KMS-11 (cell line): ENCODE data around the gene DOC2A.

ENCODE experiments used
- H2AFZ ChIP-seq: fragments of 200-600 bp; sonication (generic); 2 replicates; pipeline ENCODE4 v1.6.1; 2016; ENCODE audit warnings: antibody characterized with exemption, mixed run types, low read depth
- H3K27ac ChIP-seq: fragments of 200-600 bp; sonication (generic); 2 replicates; pipeline ENCODE4 v1.6.1; 2016; ENCODE audit warnings: mild to moderate bottlenecking, mixed run types
- H3K27me3 ChIP-seq: fragments of 200-600 bp; sonication (generic); 2 replicates; pipeline ENCODE4 v1.6.1; 2017; ENCODE audit warnings: mild to moderate bottlenecking, low read depth, mixed run types, moderate library complexity; ENCODE audit not compliant: insufficient read depth
- H3K36me3 ChIP-seq: fragments of 200-600 bp; sonication (generic); 2 replicates; pipeline ENCODE4 v1.6.1; 2017; ENCODE audit warnings: mild to moderate bottlenecking, mixed run types; ENCODE audit not compliant: insufficient read depth
- H3K4me1 ChIP-seq: fragments of 200-600 bp; sonication (generic); 2 replicates; pipeline ENCODE4 v1.6.1; 2016; ENCODE audit warnings: mild to moderate bottlenecking, low read depth, mixed run types; ENCODE audit not compliant: poor library complexity, severe bottlenecking
- H3K4me2 ChIP-seq: fragments of 200-600 bp; sonication (generic); 2 replicates; pipeline ENCODE4 v1.7.0; 2016; ENCODE audit warnings: mild to moderate bottlenecking, mixed run types
- H3K4me3 ChIP-seq: fragments of 200-600 bp; sonication (generic); IDR thresholded peaks from 2 replicates; pipeline ENCODE4 v1.6.1; 2017; ENCODE audit warnings: low read depth, low read length, mixed read lengths; ENCODE audit not compliant: insufficient read depth
- H3K79me2 ChIP-seq: fragments of 200-600 bp; sonication (generic); 2 replicates; pipeline ENCODE4 v1.6.1; 2016; ENCODE audit warnings: low read depth, mixed run types; ENCODE audit not compliant: insufficient read depth
- H3K9ac ChIP-seq: fragments of 200-600 bp; sonication (generic); 2 replicates; pipeline ENCODE4 v1.6.1; 2016; ENCODE audit warnings: mild to moderate bottlenecking, mixed run types
- H4K20me1 ChIP-seq: fragments of 200-600 bp; sonication (generic); 2 replicates; pipeline ENCODE4 v1.6.1; 2016; ENCODE audit warnings: mild to moderate bottlenecking, mixed run types; ENCODE audit not compliant: insufficient read depth
- TF ChIP-seq, protein P1 (sequence below): fragments of 200-600 bp; sonication (generic); conservative IDR thresholded peaks from 2 replicates; pipeline ENCODE4 v1.6.1; 2017; ENCODE audit warnings: low read depth, mild to moderate bottlenecking, antibody characterized with exemption, low read length, moderate library complexity, mixed read lengths

The DOC2A gene

GRCh38 chr16:29968205-29968604, 42.6 kb downstream of the DOC2A start:
- H3K4me1 ChIP-seq: peaks cover 3% of the 10 kb centered on the region
- no peaks in the 10 kb centered on the region for H3K27me3 ChIP-seq
- no peak overlapping the region for H3K9ac ChIP-seq
- H3K36me3 ChIP-seq: no peaks in the 10 kb centered on the region
- no peak overlapping the region for H3K4me3 ChIP-seq
- H4K20me1 ChIP-seq: no peaks in the 10 kb centered on the region
- TF ChIP-seq, protein P1, sequence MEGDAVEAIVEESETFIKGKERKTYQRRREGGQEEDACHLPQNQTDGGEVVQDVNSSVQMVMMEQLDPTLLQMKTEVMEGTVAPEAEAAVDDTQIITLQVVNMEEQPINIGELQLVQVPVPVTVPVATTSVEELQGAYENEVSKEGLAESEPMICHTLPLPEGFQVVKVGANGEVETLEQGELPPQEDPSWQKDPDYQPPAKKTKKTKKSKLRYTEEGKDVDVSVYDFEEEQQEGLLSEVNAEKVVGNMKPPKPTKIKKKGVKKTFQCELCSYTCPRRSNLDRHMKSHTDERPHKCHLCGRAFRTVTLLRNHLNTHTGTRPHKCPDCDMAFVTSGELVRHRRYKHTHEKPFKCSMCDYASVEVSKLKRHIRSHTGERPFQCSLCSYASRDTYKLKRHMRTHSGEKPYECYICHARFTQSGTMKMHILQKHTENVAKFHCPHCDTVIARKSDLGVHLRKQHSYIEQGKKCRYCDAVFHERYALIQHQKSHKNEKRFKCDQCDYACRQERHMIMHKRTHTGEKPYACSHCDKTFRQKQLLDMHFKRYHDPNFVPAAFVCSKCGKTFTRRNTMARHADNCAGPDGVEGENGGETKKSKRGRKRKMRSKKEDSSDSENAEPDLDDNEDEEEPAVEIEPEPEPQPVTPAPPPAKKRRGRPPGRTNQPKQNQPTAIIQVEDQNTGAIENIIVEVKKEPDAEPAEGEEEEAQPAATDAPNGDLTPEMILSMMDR: no peak
- H3K27ac ChIP-seq: no peak overlapping the region
- no peaks in the 10 kb centered on the region for H3K79me2 ChIP-seq
- H2AFZ ChIP-seq: no peak overlapping the region
- H3K4me2 ChIP-seq: no peak overlapping the region

DNA sequence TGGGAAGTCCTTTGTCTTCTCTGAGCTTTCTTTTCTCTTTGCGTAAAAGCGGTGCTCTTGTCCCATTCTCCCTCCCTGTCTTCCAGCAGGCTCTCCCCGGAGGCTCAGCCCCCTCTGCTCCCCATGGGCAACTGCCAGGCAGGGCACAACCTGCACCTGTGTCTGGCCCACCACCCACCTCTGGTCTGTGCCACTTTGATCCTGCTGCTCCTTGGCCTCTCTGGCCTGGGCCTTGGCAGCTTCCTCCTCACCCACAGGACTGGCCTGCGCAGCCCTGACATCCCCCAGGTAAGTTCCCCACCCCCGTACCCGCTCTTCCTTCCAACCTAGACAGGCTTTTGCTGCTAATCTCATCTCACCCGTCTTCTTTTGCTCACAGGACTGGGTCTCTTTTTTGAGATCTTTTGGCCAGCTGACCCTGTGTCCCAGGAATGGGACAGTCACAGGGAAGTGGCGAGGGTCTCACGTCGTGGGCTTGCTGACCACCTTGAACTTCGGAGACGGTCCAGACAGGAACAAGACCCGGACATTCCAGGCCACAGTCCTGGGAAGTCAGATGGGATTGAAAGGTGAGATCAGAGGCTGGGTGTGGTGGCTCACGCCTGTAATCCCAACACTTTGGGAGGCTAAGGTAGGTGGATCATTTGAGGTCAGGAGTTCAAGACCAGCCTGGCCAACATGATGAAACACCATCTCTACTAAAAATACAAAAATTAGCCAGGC, 47.6 kb downstream of the DOC2A start:
- Histone ChIP-seq H3K36me3 (no peaks in the 10 kb centered on the region), H3K27ac (no peak overlapping the region), H3K9ac (no peak overlapping the region), H3K4me2 (peak overlapping the region; percentile 92; the same call in 1 of the 2 replicates), H3K27me3 (no peaks in the 10 kb centered on the region), H4K20me1 (no peaks in the 10 kb centered on the region), H3K4me3 (no peak overlapping the region), H2AFZ (peak overlapping the region; percentile 98; the same call in 1 of the 2 replicates), H3K79me2 (no peaks in the 10 kb centered on the region), H3K4me1 (peaks cover 16% of the 10 kb centered on the region)
- TF ChIP-seq, protein P1: no peak

DNA sequence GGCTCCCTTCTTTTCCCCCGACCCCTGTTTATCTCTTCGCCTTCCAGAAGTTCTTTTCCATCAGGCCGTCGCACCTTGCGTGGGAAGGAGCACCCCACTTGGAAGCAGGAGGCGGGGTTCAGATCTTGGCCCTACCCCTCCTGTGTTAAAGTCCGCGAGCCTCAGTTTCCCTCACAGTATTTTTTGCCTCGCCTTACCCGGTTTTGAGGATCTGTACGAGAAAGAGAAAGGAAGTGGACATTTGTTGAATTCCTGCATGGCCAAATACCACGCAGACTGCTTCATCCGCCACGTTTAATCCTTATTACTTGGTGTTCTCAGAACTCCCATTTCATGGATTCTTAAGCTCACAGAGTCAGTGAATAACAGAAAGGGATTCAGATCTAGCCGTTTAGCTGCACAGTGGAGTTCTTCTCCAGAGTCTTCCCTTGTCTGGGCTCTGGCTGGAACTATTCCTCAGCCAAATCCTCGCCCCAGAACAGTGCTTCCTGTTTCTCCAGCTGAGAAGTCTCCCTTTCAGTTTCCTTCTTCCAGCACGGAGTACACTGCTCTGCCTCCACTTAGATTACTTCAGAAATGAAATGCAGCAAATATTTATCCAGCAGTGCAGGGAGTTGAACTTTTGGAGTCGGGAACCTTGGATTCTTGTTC, 48.4 kb downstream of the DOC2A start:
- Histone ChIP-seq H3K27me3 (no peaks in the 10 kb centered on the region), H3K4me3 (peak overlapping the region; percentile 25), H3K4me2 (peak overlapping the region; percentile 92), H3K4me1 (peaks cover 16% of the 10 kb centered on the region), H3K36me3 (no peaks in the 10 kb centered on the region), H2AFZ (peak overlapping the region; percentile 98), H3K79me2 (no peaks in the 10 kb centered on the region), H3K9ac (peak overlapping the region; percentile 42; the same call in 1 of the 2 replicates), H4K20me1 (no peaks in the 10 kb centered on the region), H3K27ac (no peak overlapping the region)
- TF ChIP-seq, protein P1: no peak

DNA sequence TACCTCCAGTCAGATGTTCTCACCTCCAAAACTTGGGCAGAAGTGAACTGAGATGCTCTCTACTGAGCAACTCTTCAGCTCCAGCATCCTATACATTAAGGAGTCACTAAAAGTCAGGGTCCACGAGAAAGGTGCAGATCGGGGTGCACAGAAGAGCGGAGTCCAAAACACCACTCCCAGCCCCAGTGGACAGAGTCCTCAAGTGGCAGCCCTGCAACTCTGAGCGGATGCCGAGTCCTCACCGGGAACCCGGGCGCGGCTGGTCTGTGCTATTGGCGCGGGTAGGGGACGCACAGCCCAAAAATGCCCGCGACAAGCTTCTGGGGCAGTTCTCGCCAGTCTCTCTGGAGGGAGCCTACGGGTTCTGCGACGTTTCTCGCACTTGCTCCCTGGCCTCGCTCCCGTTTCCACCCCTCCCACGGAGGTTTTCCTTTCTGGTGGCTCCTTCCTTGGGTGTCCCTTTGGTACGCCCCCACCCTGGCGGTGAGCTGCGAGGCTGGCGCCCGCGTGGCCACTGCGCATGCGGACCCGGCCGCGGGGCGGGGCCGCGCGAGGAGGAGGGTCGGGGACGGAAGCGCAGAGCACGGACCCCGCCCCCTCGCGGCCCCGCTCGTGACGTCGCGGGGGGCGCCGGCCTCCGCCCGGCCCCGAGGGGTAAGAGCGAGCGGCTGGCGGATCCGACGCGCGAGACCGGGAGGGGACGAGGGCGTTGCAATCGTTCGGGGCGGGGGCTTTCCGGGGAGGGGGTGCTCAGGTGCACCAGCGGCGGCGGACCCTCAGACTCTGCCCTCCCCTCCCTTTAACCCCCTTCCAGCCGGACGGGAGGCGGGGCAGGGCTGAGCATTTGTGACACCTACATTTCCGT, 49.1 kb downstream of the DOC2A start, which contains the start of gene TMEM219:
TMEM219 (plus strand) TSS at position 601 of the 865 bp plus-strand sequence. CDS start 1,065 bp downstream, outside the sequence.
- H3K4me3 ChIP-seq: peak within 1 kb of the TSS; percentile 42
- peak within 1 kb of the TSS; percentile 92 for H3K4me2 ChIP-seq
- H3K36me3 ChIP-seq: no peaks in the 10 kb centered on the region
- H3K4me1 ChIP-seq: peaks cover 16% of the 10 kb centered on the region
- H3K9ac ChIP-seq: peak within 1 kb of the TSS; percentile 42; the same call in 1 of the 2 replicates
- TF ChIP-seq, protein P1: peak; percentile 34; the same call in 1 of the 2 replicates
- H3K79me2 ChIP-seq: no peaks in the 10 kb centered on the region
- no peaks in the 10 kb centered on the region for H3K27me3 ChIP-seq
- H4K20me1 ChIP-seq: no peaks in the 10 kb centered on the region
- H2AFZ ChIP-seq: peak within 1 kb of the TSS; percentile 98
- H3K27ac ChIP-seq: peak within 1 kb of the TSS; percentile 5; the same call in 1 of the 2 replicates
